Measurements from ENCODE around the gene PRKCZ.

The PRKCZ gene

GRCh38 chr1:2047749-2048729 lies 2.2 kb upstream of the PRKCZ start:
- TF ChIP-seq FOXP2 (optimal IDR thresholded peaks at IDR 0.05; ENCODE audit: borderline replicate concordance, extremely low read depth, extremely low read length, insufficient read depth) (no peak), POLR2AphosphoS5 (IDR thresholded peaks at IDR 0.05; ENCODE audit: low read depth, low read length) (no peak), TAF1 (IDR thresholded peaks at IDR 0.05; ENCODE audit: borderline replicate concordance, insufficient read depth, low read length) (no peak), SIN3A (IDR thresholded peaks at IDR 0.05; ENCODE audit: borderline replicate concordance, insufficient read depth, low read length) (no peak)
- TF ChIP-seq, protein P1, sequence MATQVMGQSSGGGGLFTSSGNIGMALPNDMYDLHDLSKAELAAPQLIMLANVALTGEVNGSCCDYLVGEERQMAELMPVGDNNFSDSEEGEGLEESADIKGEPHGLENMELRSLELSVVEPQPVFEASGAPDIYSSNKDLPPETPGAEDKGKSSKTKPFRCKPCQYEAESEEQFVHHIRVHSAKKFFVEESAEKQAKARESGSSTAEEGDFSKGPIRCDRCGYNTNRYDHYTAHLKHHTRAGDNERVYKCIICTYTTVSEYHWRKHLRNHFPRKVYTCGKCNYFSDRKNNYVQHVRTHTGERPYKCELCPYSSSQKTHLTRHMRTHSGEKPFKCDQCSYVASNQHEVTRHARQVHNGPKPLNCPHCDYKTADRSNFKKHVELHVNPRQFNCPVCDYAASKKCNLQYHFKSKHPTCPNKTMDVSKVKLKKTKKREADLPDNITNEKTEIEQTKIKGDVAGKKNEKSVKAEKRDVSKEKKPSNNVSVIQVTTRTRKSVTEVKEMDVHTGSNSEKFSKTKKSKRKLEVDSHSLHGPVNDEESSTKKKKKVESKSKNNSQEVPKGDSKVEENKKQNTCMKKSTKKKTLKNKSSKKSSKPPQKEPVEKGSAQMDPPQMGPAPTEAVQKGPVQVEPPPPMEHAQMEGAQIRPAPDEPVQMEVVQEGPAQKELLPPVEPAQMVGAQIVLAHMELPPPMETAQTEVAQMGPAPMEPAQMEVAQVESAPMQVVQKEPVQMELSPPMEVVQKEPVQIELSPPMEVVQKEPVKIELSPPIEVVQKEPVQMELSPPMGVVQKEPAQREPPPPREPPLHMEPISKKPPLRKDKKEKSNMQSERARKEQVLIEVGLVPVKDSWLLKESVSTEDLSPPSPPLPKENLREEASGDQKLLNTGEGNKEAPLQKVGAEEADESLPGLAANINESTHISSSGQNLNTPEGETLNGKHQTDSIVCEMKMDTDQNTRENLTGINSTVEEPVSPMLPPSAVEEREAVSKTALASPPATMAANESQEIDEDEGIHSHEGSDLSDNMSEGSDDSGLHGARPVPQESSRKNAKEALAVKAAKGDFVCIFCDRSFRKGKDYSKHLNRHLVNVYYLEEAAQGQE (IDR thresholded peaks at IDR 0.05; ENCODE audit: insufficient read depth in 1 of 2, low read depth in 2 of 2, low read length in 2 of 2), result no peak

DNA sequence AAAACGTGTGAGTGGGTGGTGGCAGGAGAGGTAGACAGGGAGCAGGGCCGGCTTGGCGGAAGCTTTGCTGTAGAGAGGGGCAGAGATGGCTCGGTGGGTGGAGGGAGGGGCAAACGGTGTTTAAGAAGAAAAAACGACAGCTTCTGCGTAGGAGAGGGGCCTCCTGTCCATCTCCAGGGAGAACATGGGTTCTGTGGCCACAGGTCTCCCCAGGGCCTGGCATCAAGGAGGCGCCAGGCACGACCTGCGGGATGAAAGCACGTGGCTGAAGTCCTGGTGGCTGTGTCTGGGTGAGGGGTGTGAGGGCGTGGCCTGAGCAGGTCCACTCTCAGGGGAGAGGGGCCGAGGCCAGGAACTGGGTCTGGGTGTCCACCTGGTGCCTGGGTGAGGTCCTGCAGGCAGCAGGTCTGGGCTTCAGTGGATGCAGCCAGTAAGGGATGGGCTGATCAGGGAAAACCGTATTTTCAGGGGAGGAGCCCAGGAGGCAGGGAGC lies 940 bp upstream of the PRKCZ start:
- TF ChIP-seq, protein P1 (IDR thresholded peaks at IDR 0.05; ENCODE audit: insufficient read depth in 1 of 2, low read depth in 2 of 2, low read length in 2 of 2), result no peak
- TF ChIP-seq TAF1 (IDR thresholded peaks at IDR 0.05; ENCODE audit: borderline replicate concordance, insufficient read depth, low read length) (no peak), FOXP2 (optimal IDR thresholded peaks at IDR 0.05; ENCODE audit: borderline replicate concordance, extremely low read depth, extremely low read length, insufficient read depth) (no peak), SIN3A (IDR thresholded peaks at IDR 0.05; ENCODE audit: borderline replicate concordance, insufficient read depth, low read length) (no peak), POLR2AphosphoS5 (IDR thresholded peaks at IDR 0.05; ENCODE audit: low read depth, low read length) (no peak)

GRCh38 chr1:2050461-2050792 lies 216 bp downstream of the PRKCZ start:
- TF ChIP-seq TAF1 (IDR thresholded peaks at IDR 0.05; ENCODE audit: borderline replicate concordance, insufficient read depth, low read length) (no peak), POLR2AphosphoS5 (IDR thresholded peaks at IDR 0.05; ENCODE audit: low read depth, low read length) (no peak), FOXP2 (optimal IDR thresholded peaks at IDR 0.05; ENCODE audit: borderline replicate concordance, extremely low read depth, extremely low read length, insufficient read depth) (no peak), SIN3A (IDR thresholded peaks at IDR 0.05; ENCODE audit: borderline replicate concordance, insufficient read depth, low read length) (no peak)
- TF ChIP-seq, protein P1 (IDR thresholded peaks at IDR 0.05; ENCODE audit: insufficient read depth in 1 of 2, low read depth in 2 of 2, low read length in 2 of 2), result no peak

DNA sequence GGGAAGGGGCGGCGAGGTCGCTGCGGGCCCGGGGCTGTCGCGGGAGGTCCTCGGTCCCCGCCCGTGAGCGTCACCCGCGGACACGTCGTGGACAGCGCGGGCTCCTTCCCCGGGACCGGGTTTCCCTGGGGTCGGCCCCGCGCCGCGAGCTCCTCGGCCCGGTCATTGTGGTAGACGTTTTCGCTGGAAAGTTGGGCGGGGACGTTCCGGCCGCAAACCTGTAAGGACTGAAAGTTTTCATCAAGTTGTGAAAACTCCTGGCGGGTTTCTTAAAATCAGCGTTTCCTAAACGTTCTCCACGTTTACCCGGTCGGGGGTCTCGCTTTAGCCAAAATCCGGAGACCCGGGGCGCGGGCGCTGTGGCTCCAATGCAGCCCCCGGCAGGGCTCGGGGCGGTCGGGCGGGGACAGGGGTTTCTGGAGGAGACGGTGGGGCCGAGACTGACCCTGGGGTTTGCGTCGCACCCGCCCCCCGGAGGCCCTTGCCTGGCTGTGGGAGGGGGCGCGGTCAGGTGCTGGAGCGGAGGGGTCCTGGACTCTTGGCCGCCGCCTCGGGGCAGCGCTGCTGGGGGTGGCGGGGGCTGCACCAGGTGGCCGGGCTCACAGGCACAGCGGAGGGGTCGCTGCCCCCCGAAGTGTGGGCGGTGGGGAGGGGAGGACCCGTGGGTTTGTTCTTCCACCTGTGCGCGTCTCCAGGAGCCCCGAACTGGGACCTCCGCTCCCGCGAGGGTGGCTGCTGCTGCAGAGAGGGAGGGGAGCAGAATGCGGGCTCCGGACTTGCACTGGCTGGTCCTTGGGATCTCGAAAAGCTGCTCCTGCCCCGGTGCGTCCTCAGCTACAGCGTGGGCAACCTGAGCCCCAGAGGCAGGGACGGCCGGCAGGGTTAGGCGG lies 827 bp downstream of the PRKCZ start:
- TF ChIP-seq, protein P1 (IDR thresholded peaks at IDR 0.05; ENCODE audit: insufficient read depth in 1 of 2, low read depth in 2 of 2, low read length in 2 of 2), result no peak
- TF ChIP-seq POLR2AphosphoS5 (IDR thresholded peaks at IDR 0.05; ENCODE audit: low read depth, low read length) (no peak), TAF1 (IDR thresholded peaks at IDR 0.05; ENCODE audit: borderline replicate concordance, insufficient read depth, low read length) (no peak), FOXP2 (optimal IDR thresholded peaks at IDR 0.05; ENCODE audit: borderline replicate concordance, extremely low read depth, extremely low read length, insufficient read depth) (no peak), SIN3A (IDR thresholded peaks at IDR 0.05; ENCODE audit: borderline replicate concordance, insufficient read depth, low read length) (no peak)

Measured in PFSK-1 (cell line).